PFSK-1 (cell line): Measurements from ENCODE around the gene MT1M.

Source experiments
- FOXP2 ChIP-seq: optimal IDR thresholded peaks from 2 replicates; pipeline ENCODE3; 2011; ENCODE audit warnings: borderline replicate concordance, control low read depth, inconsistent platforms; ENCODE audit not compliant: insufficient read depth; ENCODE audit errors: extremely low read length, extremely low read depth
- POLR2AphosphoS5 ChIP-seq: IDR thresholded peaks from 2 replicates; pipeline ENCODE4 v1.6.1; 2012; ENCODE audit warnings: low read depth, mild to moderate bottlenecking, control low read depth, low read length, moderate library complexity
- REST ChIP-seq, 2 experiments: IDR thresholded peaks; 2 replicates each; pipeline versions ENCODE4 v1.6.1 to v1.8.0; 2011 to 2012; ENCODE audit warnings: low read depth in 2 of 2, low read length in 2 of 2, control low read depth in 1 of 2, inconsistent platforms in 1 of 2, mild to moderate bottlenecking in 1 of 2, moderate library complexity in 1 of 2; ENCODE audit not compliant: insufficient read depth in 1 of 2
- SIN3A ChIP-seq: IDR thresholded peaks from 2 replicates; pipeline ENCODE4 v1.6.1; 2012; ENCODE audit warnings: mild to moderate bottlenecking, low read length, moderate library complexity, borderline replicate concordance; ENCODE audit not compliant: insufficient read depth
- TAF1 ChIP-seq: IDR thresholded peaks from 2 replicates; pipeline ENCODE4 v1.6.1; 2012; ENCODE audit warnings: low read length, control low read depth, borderline replicate concordance; ENCODE audit not compliant: insufficient read depth

- TF ChIP-seq POLR2AphosphoS5 (no peak), REST (IDR thresholded peaks at IDR 0.05; ENCODE audit: insufficient read depth in 1 of 2, low read depth in 2 of 2, low read length in 2 of 2) (no peak), TAF1 (no peak), FOXP2 (no peak), SIN3A (no peak)
These were observed 4.4 kb downstream of the MT1M start for GRCh38 chr16:56636616-56637413.
